HG03457 (cell line): Measurements from ENCODE around the gene AMD1.

Experiments
- ATAC-seq: cut with Tn5 transposase; IDR thresholded peaks from one replicate; pipeline ENCODE4 v1.9.1; 2021; ENCODE audit warnings: moderate number of reproducible peaks; ENCODE audit not compliant: unreplicated experiment

The AMD1 gene

GRCh38 chr6:110934381-110934898 is 59.9 kb downstream of the AMD1 start:
- no peak for ATAC-seq

GRCh38 chr6:110935171-110935570 is 60.6 kb downstream of the AMD1 start:
- ATAC-seq, result no peak

- ATAC-seq, result no peak
Measured at GRCh38 chr6:110938171-110938570, 63.6 kb downstream of the AMD1 start.

- ATAC-seq, result no peak
Measured at GRCh38 chr6:110939429-110940200, 65.0 kb downstream of the AMD1 start.

GRCh38 chr6:110944681-110945151 is 70.1 kb downstream of the AMD1 start:
- ATAC-seq, result peak; percentile 99
